Thyroid gland (tissue), 4 donors: Measurements from ENCODE around the gene CREB5. TPM values are rescaled to one million over a fixed set of nuclear protein-coding genes. Genes with fewer than 3 reads are reported as not detected.

Experiments used
- DNase-seq, 2 donors: peaks; one replicate each; pipeline ENCODE4 v3.0.0-alpha.2; 2019
- H3K27ac ChIP-seq, 3 donors: fragments of 200-600 bp; sonication (generic); 1 replicate in 2 of 3; 2 replicates in 1 of 3; pipeline ENCODE4 v1.5.1; 2016 to 2019; ENCODE audit warnings: mild to moderate bottlenecking in 1 of 3, moderate library complexity in 1 of 3
- H3K27me3 ChIP-seq: fragments of 200-600 bp; sonication (generic); one replicate; pipeline ENCODE4 v1.5.1; 2019
- H3K36me3 ChIP-seq, 2 donors: fragments of 200-600 bp; sonication (generic); one replicate each; pipeline ENCODE4 v1.5.1; 2016 to 2019
- H3K4me1 ChIP-seq, 2 donors: fragments of 200-600 bp; sonication (generic); one replicate each; pipeline ENCODE4 v1.5.1; 2017 to 2019
- H3K4me3 ChIP-seq, 3 donors: fragments of 200-600 bp; sonication (generic); replicated peaks in 1 of 3; 1 replicate in 2 of 3; 2 replicates in 1 of 3; pipeline ENCODE4 v1.5.1; 2016; ENCODE audit warnings: mild to moderate bottlenecking in 1 of 3
- H3K9me3 ChIP-seq: fragments of 200-600 bp; sonication (generic); one replicate; pipeline ENCODE4 v1.5.1; 2017
- POLR2A ChIP-seq, 2 donors: fragments of 450-650 bp; IDR thresholded peaks; one replicate each; pipeline ENCODE4 v1.6.1; 2017; ENCODE audit warnings: antibody characterized with exemption in 2 of 2, mild to moderate bottlenecking in 2 of 2, moderate library complexity in 1 of 2
- WGBS, 2 donors: methylation state at CpG; one replicate each; pipeline ENCODE4 v1.1.5; 2017; 5-methylcytosine and 5-hydroxymethylcytosine counted together
- intact Hi-C: fragments of 100-400 bp; cut with DNase I; formaldehyde crosslinking; loops from one replicate; pipeline ENCODE4 v1.15.1; 2023
- total RNA-seq, 4 donors: library from RNA; depleted of rRNA; stranded (reverse); fragments of >200 nt; gene quantifications; one replicate each; pipeline ENCODE4 v1.2.3, GENCODE V29; 2016
- TF ChIP-seq, protein P1 (sequence below), 6 experiments: fragments of 200-600 bp in 3 of 6; fragments of 450-650 bp in 3 of 6; sonication (generic) in 3 of 6; IDR thresholded peaks; one replicate each; pipeline ENCODE4 v1.5.1; 2016 to 2019; ENCODE audit warnings: antibody characterized with exemption in 6 of 6, mild to moderate bottlenecking in 2 of 6, inconsistent platforms in 1 of 6, moderate library complexity in 1 of 6

The CREB5 gene
- total RNA-seq, 4 donors from 2014 or later = 2.5 to 13.6 (median 6.5) TPM

DNA sequence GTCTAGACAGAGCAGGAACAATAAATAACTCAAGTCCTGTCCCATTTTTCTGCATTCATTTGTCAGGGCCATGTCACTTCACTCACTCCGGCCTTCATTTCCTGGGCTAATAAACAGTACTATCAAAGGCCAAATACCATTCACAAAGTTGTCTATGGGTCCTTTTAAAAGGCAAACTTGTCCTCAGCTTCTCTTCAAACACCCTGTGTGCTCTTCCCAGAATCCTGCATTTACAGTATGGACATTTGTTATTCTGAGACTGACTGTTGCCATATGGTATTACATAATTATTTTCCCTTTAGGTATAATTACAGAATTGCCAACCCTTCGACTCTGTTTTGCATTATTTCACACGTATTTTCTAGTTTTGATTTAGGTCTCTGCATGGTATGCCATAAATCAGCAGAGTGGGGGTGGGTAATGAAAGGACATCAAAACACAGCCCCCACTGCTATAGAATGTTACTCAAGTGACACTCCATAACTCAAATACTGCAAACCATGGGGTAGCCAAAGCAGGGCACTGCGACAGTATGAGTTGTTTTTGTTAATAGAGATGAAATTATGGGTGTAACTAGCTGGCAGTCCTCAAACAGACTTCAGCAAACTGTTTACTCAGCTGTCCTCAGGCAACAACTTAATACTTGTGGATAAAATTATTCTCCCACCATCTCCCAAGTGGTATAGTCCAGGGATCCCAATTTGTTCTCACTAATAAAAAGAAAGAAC is 362.1 kb downstream of the CREB5 start:
- Histone ChIP-seq H3K36me3 (no peaks in the 10 kb centered on the region), H3K4me1 (no peaks in the 10 kb centered on the region), H3K9me3 (no peaks in the 10 kb centered on the region), H3K4me3 (no peak overlapping the region), H3K27me3 (no peaks in the 10 kb centered on the region), H3K27ac (no peak overlapping the region)
- TF ChIP-seq POLR2A (IDR thresholded peaks at IDR 0.05) = no peak
- TF ChIP-seq, protein P1, sequence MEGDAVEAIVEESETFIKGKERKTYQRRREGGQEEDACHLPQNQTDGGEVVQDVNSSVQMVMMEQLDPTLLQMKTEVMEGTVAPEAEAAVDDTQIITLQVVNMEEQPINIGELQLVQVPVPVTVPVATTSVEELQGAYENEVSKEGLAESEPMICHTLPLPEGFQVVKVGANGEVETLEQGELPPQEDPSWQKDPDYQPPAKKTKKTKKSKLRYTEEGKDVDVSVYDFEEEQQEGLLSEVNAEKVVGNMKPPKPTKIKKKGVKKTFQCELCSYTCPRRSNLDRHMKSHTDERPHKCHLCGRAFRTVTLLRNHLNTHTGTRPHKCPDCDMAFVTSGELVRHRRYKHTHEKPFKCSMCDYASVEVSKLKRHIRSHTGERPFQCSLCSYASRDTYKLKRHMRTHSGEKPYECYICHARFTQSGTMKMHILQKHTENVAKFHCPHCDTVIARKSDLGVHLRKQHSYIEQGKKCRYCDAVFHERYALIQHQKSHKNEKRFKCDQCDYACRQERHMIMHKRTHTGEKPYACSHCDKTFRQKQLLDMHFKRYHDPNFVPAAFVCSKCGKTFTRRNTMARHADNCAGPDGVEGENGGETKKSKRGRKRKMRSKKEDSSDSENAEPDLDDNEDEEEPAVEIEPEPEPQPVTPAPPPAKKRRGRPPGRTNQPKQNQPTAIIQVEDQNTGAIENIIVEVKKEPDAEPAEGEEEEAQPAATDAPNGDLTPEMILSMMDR (IDR thresholded peaks at IDR 0.05) = no peak
- DNase-seq = no peak
- intact Hi-C loops = no loop called here
- WGBS, 2 donors = 72 to 85% methylated on average over 4 of the region's 4 CpGs

DNA sequence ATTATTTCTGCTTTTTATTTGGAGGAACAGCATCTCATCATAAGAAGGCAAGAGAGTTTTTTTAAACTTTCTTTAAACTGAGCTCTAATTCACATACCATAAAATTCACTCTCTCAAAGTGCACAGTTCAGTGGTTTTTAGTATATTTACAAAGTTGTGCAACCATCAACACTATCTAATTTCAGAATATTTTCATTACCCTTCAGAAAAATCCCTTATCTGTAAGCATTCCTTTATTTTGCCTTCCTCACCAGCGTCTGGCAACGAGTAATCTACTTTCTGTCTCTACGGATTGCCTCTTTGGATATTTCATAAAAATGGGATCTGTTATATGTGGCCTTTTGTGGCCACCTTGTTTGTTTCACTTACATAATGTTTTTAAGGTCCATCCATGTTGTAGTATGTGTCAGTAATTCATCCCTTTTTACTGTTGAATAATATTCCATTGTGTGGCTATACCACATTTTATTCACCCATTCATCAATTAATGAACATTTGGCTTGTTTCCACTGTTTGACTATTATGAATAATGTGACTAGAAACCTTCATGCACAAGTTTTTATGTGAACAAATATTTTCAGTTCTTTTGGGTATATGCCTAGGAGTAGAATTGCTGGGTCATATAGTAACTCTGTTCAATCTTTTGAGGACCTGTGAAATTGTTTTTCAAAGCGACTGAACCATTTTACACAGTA is 364.3 kb downstream of the CREB5 start:
- H3K27ac ChIP-seq = no peak overlapping the region
- intact Hi-C loops = no loop called here
- no peak overlapping the region for H3K4me3 ChIP-seq
- no peak for DNase-seq
- 96 to 97% methylated on average over 4 of the region's 4 CpGs for WGBS, 2 donors
- H3K36me3 ChIP-seq = no peaks in the 10 kb centered on the region
- no peaks in the 10 kb centered on the region for H3K9me3 ChIP-seq
- no peaks in the 10 kb centered on the region for H3K27me3 ChIP-seq
- no peaks in the 10 kb centered on the region for H3K4me1 ChIP-seq
- TF ChIP-seq POLR2A (IDR thresholded peaks at IDR 0.05) = no peak
- TF ChIP-seq, protein P1 (IDR thresholded peaks at IDR 0.05) = no peak

DNA sequence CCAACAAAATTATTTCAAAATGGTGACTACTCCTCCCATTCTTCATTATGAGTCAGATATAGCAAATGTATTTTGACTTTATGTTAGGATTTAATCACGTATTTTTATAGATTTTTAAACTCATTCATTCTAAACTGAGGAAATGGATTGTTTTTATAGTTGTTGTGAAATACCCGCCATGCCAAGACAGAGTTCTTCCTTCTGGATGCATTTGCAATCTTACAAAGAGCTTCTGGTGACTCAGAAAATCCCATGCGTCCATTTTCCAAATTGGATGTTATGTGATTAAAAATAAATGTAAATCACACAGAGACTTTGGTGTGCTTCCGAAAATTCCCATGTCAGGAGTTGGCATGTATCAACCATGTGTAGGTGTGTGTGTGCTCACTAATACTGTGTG is 366.5 kb downstream of the CREB5 start:
- Histone ChIP-seq H3K4me1 (no peaks in the 10 kb centered on the region), H3K27ac (no peak overlapping the region), H3K4me3 (no peak overlapping the region), H3K9me3 (no peaks in the 10 kb centered on the region), H3K36me3 (no peaks in the 10 kb centered on the region), H3K27me3 (no peaks in the 10 kb centered on the region)
- TF ChIP-seq, protein P1 (IDR thresholded peaks at IDR 0.05) = no peak
- no peak for TF ChIP-seq POLR2A (IDR thresholded peaks at IDR 0.05)
- intact Hi-C loops = no loop called here
- no peak for DNase-seq
- 60 to 65% methylated on average over 4 of the region's 4 CpGs for WGBS, 2 donors

DNA sequence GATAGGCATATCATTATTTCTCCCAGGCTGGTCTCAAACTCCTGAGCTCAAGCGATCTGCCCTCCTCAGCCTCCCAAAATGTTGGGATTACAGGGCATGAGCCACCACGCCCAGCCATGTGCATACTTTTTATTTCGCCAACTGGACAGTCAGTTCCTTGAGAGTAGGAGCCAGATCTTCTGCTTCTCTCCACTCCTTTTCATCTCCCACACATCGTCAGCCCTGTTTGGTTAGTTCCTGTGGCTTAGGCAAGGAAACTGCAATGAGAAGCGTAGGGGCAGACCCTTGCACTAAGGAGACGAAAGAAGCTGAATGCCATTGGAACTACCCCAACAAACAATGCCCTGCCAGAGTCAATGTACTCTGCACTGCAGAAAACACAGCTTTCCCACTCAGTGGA is 367.6 kb downstream of the CREB5 start:
- H3K27me3 ChIP-seq = no peaks in the 10 kb centered on the region
- no peak for TF ChIP-seq POLR2A (IDR thresholded peaks at IDR 0.05)
- TF ChIP-seq, protein P1 (IDR thresholded peaks at IDR 0.05) = no peak
- H3K4me3 ChIP-seq = no peak overlapping the region
- H3K36me3 ChIP-seq = no peaks in the 10 kb centered on the region
- intact Hi-C loops = no loop called here
- DNase-seq = no peak
- WGBS, 2 donors = 90 to 92% methylated on average over 6 of the region's 6 CpGs
- no peaks in the 10 kb centered on the region for H3K9me3 ChIP-seq
- no peaks in the 10 kb centered on the region for H3K4me1 ChIP-seq
- no peak overlapping the region for H3K27ac ChIP-seq

DNA sequence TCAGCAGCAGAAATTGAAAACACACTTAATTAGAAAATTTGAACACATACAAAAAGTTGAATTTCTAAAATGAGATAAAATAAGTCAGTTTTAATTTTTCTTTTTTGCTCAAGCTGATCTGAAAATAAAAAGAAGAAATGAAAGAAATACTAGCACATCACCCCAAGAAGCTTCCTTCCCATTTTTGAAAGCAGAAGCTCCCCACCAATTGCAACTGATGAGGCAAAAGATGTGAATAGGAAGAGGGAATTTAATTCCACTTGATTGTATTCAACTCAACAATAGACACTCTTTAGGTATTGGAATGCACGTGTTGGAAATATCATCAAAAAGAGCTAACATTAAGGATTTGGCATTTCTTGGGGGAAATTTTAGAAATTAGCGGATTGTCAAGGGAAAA is 370.0 kb downstream of the CREB5 start:
- Histone ChIP-seq H3K4me1 (no peaks in the 10 kb centered on the region), H3K9me3 (no peaks in the 10 kb centered on the region), H3K4me3 (no peak overlapping the region), H3K27ac (no peak overlapping the region), H3K27me3 (no peaks in the 10 kb centered on the region), H3K36me3 (no peaks in the 10 kb centered on the region)
- intact Hi-C loops = no loop called here
- TF ChIP-seq, protein P1 (IDR thresholded peaks at IDR 0.05) = no peak
- TF ChIP-seq POLR2A (IDR thresholded peaks at IDR 0.05) = no peak
- 88 to 93% methylated on average over 2 of the region's 2 CpGs for WGBS, 2 donors
- DNase-seq = no peak
